K562 (cell line): ENCODE data around the gene MFNG. TPM values are rescaled to one million over a fixed set of nuclear protein-coding genes. Genes with fewer than 3 reads are reported as not detected.

Experiments used
- ATAC-seq: fragments of 200-7000 bp; cut with Tn5 transposase; 3 replicates; pipeline ENCODE4 v1.9.1; 2020; ENCODE audit warnings: moderate library complexity
- BruUV-seq: library from RNA; stranded (reverse); fragments of 400-500 nt; replicated peaks from 2 replicates; lab custom pipeline; 2021; lab: Mats Ljungman, UMichigan
- CTCF ChIA-PET: fragments of 300-600 bp; formaldehyde crosslinking; extraction: SDS; loops from one replicate; lab custom pipeline; 2021; ENCODE audit warnings: low intra/inter-chr PET ratio; lab: Yijun Ruan, JAX
- POLR2A ChIA-PET: fragments of 300-600, 350-650 bp; sonication (Branson Sonifier 250); formaldehyde crosslinking; extraction: SDS; loops from one replicate; lab custom pipeline; 2021; ENCODE audit warnings: antibody characterized with exemption, inconsistent platforms; lab: Yijun Ruan, JAX
- DNase-seq, 4 experiments: peaks; one replicate each; pipeline versions ENCODE4 v3.0.0 to v3.0.0-alpha.2; 2011 to 2018; ENCODE audit warnings: low spot score in 3 of 4, mixed read lengths in 3 of 4; ENCODE audit errors: extremely low read depth in 1 of 4
- FAIRE-seq: peaks from 2 replicates; lab custom pipeline; 2011; peaks lifted over from hg19 to GRCh38; lab: Jason Lieb, UNC
- H2AFZ ChIP-seq: 2 replicates; pipeline ENCODE4 v1.6.0; 2011; ENCODE audit warnings: low read depth, low read length, control low read depth, inconsistent platforms
- H3K27ac ChIP-seq: fragments of 200-600 bp; 3 replicates; pipeline ENCODE4 v1.8.0; 2011; ENCODE audit warnings: low read depth, mild to moderate bottlenecking, control low read depth, inconsistent platforms, low read length, moderate library complexity, mixed read lengths; ENCODE audit errors: extremely low read depth
- H3K27me3 ChIP-seq, 2 experiments: fragments of 300-600 bp in 1 of 2; 2 replicates in 1 of 2; 3 replicates in 1 of 2; pipeline versions ENCODE4 v1.6.0 to v1.8.0; 2011; ENCODE audit warnings: inconsistent platforms in 2 of 2, low read length in 2 of 2, mild to moderate bottlenecking in 1 of 2, mixed read lengths in 1 of 2, moderate library complexity in 1 of 2; ENCODE audit not compliant: control insufficient read depth in 2 of 2, insufficient read depth in 2 of 2
- H3K36me3 ChIP-seq: fragments of 300-600 bp; 3 replicates; pipeline ENCODE4 v1.8.0; 2011; ENCODE audit warnings: mild to moderate bottlenecking, low read length, inconsistent platforms; ENCODE audit not compliant: control insufficient read depth, insufficient read depth
- H3K4me1 ChIP-seq, 2 experiments: fragments of 200-600 bp in 1 of 2; replicated peaks in 1 of 2; 2 replicates in 1 of 2; 3 replicates in 1 of 2; pipeline versions ENCODE4 v1.5.1 to v1.8.0; 2011; ENCODE audit warnings: inconsistent platforms in 2 of 2, low read length in 2 of 2, mild to moderate bottlenecking in 1 of 2, mixed read lengths in 1 of 2, moderate library complexity in 1 of 2; ENCODE audit not compliant: control insufficient read depth in 2 of 2, insufficient read depth in 2 of 2
- H3K4me2 ChIP-seq: 2 replicates; pipeline ENCODE4 v1.6.1; 2011; ENCODE audit warnings: low read length, control low read depth, inconsistent platforms, mixed read lengths; ENCODE audit not compliant: insufficient read depth
- H3K4me3 ChIP-seq: fragments of 200-600 bp; sonication (generic), shearing (Covaris generic); 2 replicates; pipeline ENCODE4 v1.5.1; 2016; ENCODE audit warnings: control low read depth, inconsistent platforms
- H3K79me2 ChIP-seq: fragments of 200-600 bp; 3 replicates; pipeline ENCODE4 v1.8.0; 2011; ENCODE audit warnings: low read length, inconsistent platforms; ENCODE audit not compliant: control insufficient read depth, insufficient read depth
- H3K9ac ChIP-seq, 2 experiments: 2 replicates each; pipeline versions ENCODE4 v1.6.0 to v1.6.1; 2011; ENCODE audit warnings: low read depth in 2 of 2, low read length in 2 of 2, control low read depth in 1 of 2, inconsistent platforms in 1 of 2, mild to moderate bottlenecking in 1 of 2, mixed read lengths in 1 of 2; ENCODE audit not compliant: insufficient read depth in 1 of 2
- H3K9me1 ChIP-seq: one replicate; pipeline ENCODE4 v1.6.0; 2011; ENCODE audit warnings: inconsistent platforms, mild to moderate bottlenecking, low read length, moderate library complexity; ENCODE audit not compliant: control insufficient read depth, insufficient read depth
- H3K9me3 ChIP-seq: replicated peaks from 2 replicates; pipeline ENCODE4 v1.5.1; 2011; ENCODE audit warnings: low read depth, low read length, inconsistent platforms; ENCODE audit not compliant: control insufficient read depth, insufficient read depth
- H4K20me1 ChIP-seq: replicated peaks from 2 replicates; pipeline ENCODE4 v1.6.1; 2011; ENCODE audit warnings: low read length, inconsistent platforms, mixed read lengths; ENCODE audit not compliant: control insufficient read depth, insufficient read depth
- ATF1 ChIP-seq, 2 experiments: fragments of 450-650 bp in 1 of 2; IDR thresholded peaks; 2 replicates each; pipeline ENCODE4 v1.6.1; 2016; ENCODE audit warnings: missing compliant biosample characterization in 1 of 2, missing genetic modification characterization in 1 of 2
- ATF3 ChIP-seq, 2 experiments: fragments of 450-650 bp in 1 of 2; sonication (generic) in 1 of 2; formaldehyde crosslinking in 1 of 2; IDR thresholded peaks in 1 of 2; conservative IDR thresholded peaks in 1 of 2; 2 replicates each; pipeline versions ENCODE4 v1.6.1 to v1.8.1; 2016 to 2023; ENCODE audit warnings: mild to moderate bottlenecking in 2 of 2, moderate library complexity in 2 of 2, inconsistent platforms in 1 of 2, missing genetic modification reagents in 1 of 2
- ATF7 ChIP-seq: fragments of 450-650 bp; IDR thresholded peaks from 2 replicates; pipeline ENCODE4 v1.7.1; 2014; ENCODE audit warnings: mild to moderate bottlenecking, moderate library complexity
- CREB1 ChIP-seq, 2 experiments: sonication (generic) in 1 of 2; formaldehyde crosslinking in 1 of 2; IDR thresholded peaks; 2 replicates each; pipeline versions ENCODE4 v1.6.1 to v1.8.0; 2012 to 2022; ENCODE audit warnings: inconsistent platforms in 1 of 2, mild to moderate bottlenecking in 1 of 2, missing genetic modification reagents in 1 of 2, moderate library complexity in 1 of 2
- CREM ChIP-seq: IDR thresholded peaks from 2 replicates; pipeline ENCODE4 v1.6.1; 2014; ENCODE audit warnings: antibody characterized with exemption, low read depth
- CTCF ChIP-seq, 3 experiments: IDR thresholded peaks in 2 of 3; conservative IDR thresholded peaks in 1 of 3; 2 replicates each; pipeline ENCODE4 v1.5.1; 2011 to 2012; ENCODE audit warnings: low read length in 3 of 3, mild to moderate bottlenecking in 3 of 3, control low read depth in 2 of 3, improper control_type of control experiment in 1 of 3, inconsistent platforms in 1 of 3, low read depth in 1 of 3, mixed read lengths in 1 of 3, moderate library complexity in 1 of 3; ENCODE audit not compliant: insufficient read depth in 2 of 3
- E2F5 ChIP-seq: sonication (generic); formaldehyde crosslinking; IDR thresholded peaks from 2 replicates; pipeline ENCODE4 v1.8.0; 2022; ENCODE audit warnings: mild to moderate bottlenecking, missing genetic modification reagents
- ELF1 ChIP-seq: fragments of 200-800 bp; sonication (Bioruptor generic); IDR thresholded peaks from 2 replicates; pipeline ENCODE4 v1.6.1; 2016; ENCODE audit warnings: missing genetic modification characterization, missing compliant biosample characterization
- MYC ChIP-seq, 2 experiments: fragments of 250-450 bp in 1 of 2; sonication (Bioruptor Pico) in 1 of 2; IDR thresholded peaks; 2 replicates each; pipeline versions ENCODE4 v1.5.1 to v1.6.1; 2012 to 2021; ENCODE audit warnings: low read depth in 2 of 2, borderline replicate concordance in 1 of 2, improper control_type of control experiment in 1 of 2, low read length in 1 of 2, mild to moderate bottlenecking in 1 of 2, moderate library complexity in 1 of 2
- ZKSCAN3 ChIP-seq: fragments of 250-450 bp; sonication (Bioruptor Pico); IDR thresholded peaks from 2 replicates; pipeline ENCODE4 v1.4.0; 2020
- ZNF551 ChIP-seq: fragments of 250-450 bp; sonication (Bioruptor Pico); IDR thresholded peaks from 2 replicates; pipeline ENCODE4 v1.5.0; 2021; ENCODE audit warnings: mild to moderate bottlenecking, moderate library complexity
- ZNF780A ChIP-seq: fragments of 250-450 bp; sonication (Bioruptor Pico); IDR thresholded peaks from 2 replicates; pipeline ENCODE4 v1.5.0; 2021; ENCODE audit warnings: mild to moderate bottlenecking
- WGBS: fragments of 100-300 bp; shearing (Covaris generic); methylation state at CpG from one replicate; pipeline ENCODE4 v1.1.6; 2016; ENCODE audit warnings: low coverage, mixed read lengths; ENCODE audit not compliant: insufficient coverage; ENCODE audit errors: missing lambda C conversion rate; 5-methylcytosine and 5-hydroxymethylcytosine counted together
- in situ Hi-C: fragments of 300-500 bp; cut with MboI; formaldehyde crosslinking; loops from 4 replicates; pipeline ENCODE4 v1.15.0; 2018; ENCODE audit warnings: inconsistent platforms, mixed read lengths
- intact Hi-C: fragments of 100-400 bp; cut with micrococcal nuclease; formaldehyde crosslinking; loops from 2 replicates; pipeline ENCODE4 v1.14.2; 2022
- polyA plus RNA-seq, 8 experiments: library from polyadenylated mRNA; depleted of rRNA in 4 of 8; stranded (reverse) in 5 of 8; unstranded in 3 of 8; fragments of >200 nt; fragmentation: Nextera tagmentation in 2 of 8; fragmentation: Illumina TruSeq in 1 of 8; extraction: Ambion mirVana in 2 of 8; extraction: Trizol in 1 of 8; gene quantifications; 2 replicates each; pipeline versions ENCODE4 v1.2.1 to v1.2.3, GENCODE V29; 2011 to 2014; ENCODE audit warnings: inconsistent platforms in 1 of 8, missing spikeins in 1 of 8
- total RNA-seq, 7 experiments: library from RNA; depleted of rRNA in 6 of 7; stranded (reverse); fragments of >200 nt in 6 of 7; fragmentation: Illumina TruSeq in 2 of 7; extraction: Trizol in 2 of 7; gene quantifications; 2 replicates each; pipeline versions ENCODE4 v1.2.1 to v1.2.3, GENCODE V29; 2011 to 2021; ENCODE audit warnings: low replicate concordance in 1 of 7

Gene MFNG
- total and polyA plus RNA-seq, 9 of the 15 experiments (the other 6 are each of a cell fraction or from before 2014, with no cell fraction given), result 0.13 to 0.73 (median 0.38) TPM; not detected in 4

GRCh38 chr22:37425369-37425768 lies 60.8 kb downstream of the MFNG start:
- in situ Hi-C loops, result no loop called here
- no peak overlapping the region for H3K4me3 ChIP-seq
- H3K9me1 ChIP-seq, result no peaks in the 10 kb centered on the region
- DNase-seq, result no peak
- H3K36me3 ChIP-seq, result no peaks in the 10 kb centered on the region
- POLR2A ChIA-PET, result no interaction called here
- no peak overlapping the region for H3K4me2 ChIP-seq
- H3K9ac ChIP-seq, result no peak overlapping the region
- no peak overlapping the region for H3K27ac ChIP-seq
- WGBS, result 7% methylated on average over 10 of the region's 11 CpGs
- ATAC-seq, result no peak
- peaks cover 8% of the 10 kb centered on the region for H4K20me1 ChIP-seq
- no peaks in the 10 kb centered on the region for H3K9me3 ChIP-seq
- peaks cover 0 to 15% of the 10 kb centered on the region in 2 experiments; a peak in 2 of 5 replicates for H3K4me1 ChIP-seq
- TF ChIP-seq CREM (peak; percentile 66; the same call in 1 of the 2 replicates), ATF7 (0 out of 2 replicates have a peak, but pooled peaks have one; percentile 23), ATF3 (IDR thresholded peaks at IDR 0.05) (peak; percentile 33), ATF3 (CRISPR knock-in tag; conservative IDR thresholded peaks at IDR 0.05) (no peak), CREB1 (IDR thresholded peaks at IDR 0.05) (peak; percentile 40; the same call in 1 of the 2 replicates), CREB1 (CRISPR knock-in tag; IDR thresholded peaks at IDR 0.05) (peak; percentile 61), MYC (IDR thresholded peaks at IDR 0.05; ENCODE audit: low read depth, low read length) (no peak), MYC (CRISPR knock-in tag; IDR thresholded peaks at IDR 0.05; ENCODE audit: borderline replicate concordance, low read depth) (no peak), ELF1 (tag) (no peak), ZKSCAN3 (no peak), CTCF (IDR thresholded peaks at IDR 0.05 in 2 of 3, conservative IDR thresholded peaks at IDR 0.05 in 1 of 3; ENCODE audit: insufficient read depth in 2 of 3, low read depth in 1 of 3, low read length in 3 of 3) (no peak), ATF1 (CRISPR knock-in tag; IDR thresholded peaks at IDR 0.05) (no peak), ATF1 (tag; IDR thresholded peaks at IDR 0.05) (peak; percentile 59), E2F5 (CRISPR knock-in tag) (no peak), ZNF551 (CRISPR knock-in tag) (no peak), ZNF780A (no peak)
- intact Hi-C loops, result no loop called here
- H3K27me3 ChIP-seq, result peaks cover 2 to 47% of the 10 kb centered on the region in 2 experiments; a peak in 4 of 5 replicates
- BruUV-seq, result no TSS peak
- no peaks in the 10 kb centered on the region for H3K79me2 ChIP-seq
- CTCF ChIA-PET, result no interaction called here
- FAIRE-seq, result no peak
- H2AFZ ChIP-seq, result no peak overlapping the region
